ENCODE results near the gene NRL.

The NRL gene

GRCh38 chr14:24060443-24060842 lies 54.3 kb downstream of the NRL start:
- TF ChIP-seq CTCF (IDR thresholded peaks at IDR 0.05; ENCODE audit: insufficient read depth, low read depth, low read length, missing control alignments): no peak

GRCh38 chr14:24059841-24060388 lies 54.8 kb downstream of the NRL start:
- DNase-seq (ENCODE audit: low read depth): no peak
- no peak overlapping the region for H3K4me3 ChIP-seq (ENCODE audit: low read length)
- no peak for TF ChIP-seq CTCF (IDR thresholded peaks at IDR 0.05; ENCODE audit: insufficient read depth, low read depth, low read length, missing control alignments)

More at GRCh38 chr14:24060443-24060842, 54.3 kb downstream of the NRL start:
- no peak for DNase-seq (ENCODE audit: low read depth)
- H3K4me3 ChIP-seq (ENCODE audit: low read length): no peak overlapping the region

- no peak for DNase-seq (ENCODE audit: low read depth)
- H3K4me3 ChIP-seq (ENCODE audit: low read length): no peak overlapping the region
- no peak for TF ChIP-seq CTCF (IDR thresholded peaks at IDR 0.05; ENCODE audit: insufficient read depth, low read depth, low read length, missing control alignments)
Observed at GRCh38 chr14:24058951-24059475, 55.7 kb downstream of the NRL start.

- TF ChIP-seq CTCF (IDR thresholded peaks at IDR 0.05; ENCODE audit: insufficient read depth, low read depth, low read length, missing control alignments): peak; percentile 82
- H3K4me3 ChIP-seq (ENCODE audit: low read length): no peak overlapping the region
- DNase-seq (ENCODE audit: low read depth): peak; percentile 71
Observed at GRCh38 chr14:24058260-24058950, 56.3 kb downstream of the NRL start.

GRCh38 chr14:24057867-24058259 lies 56.9 kb downstream of the NRL start:
- H3K4me3 ChIP-seq (ENCODE audit: low read length): no peak overlapping the region
- no peak for DNase-seq (ENCODE audit: low read depth)
- TF ChIP-seq CTCF (IDR thresholded peaks at IDR 0.05; ENCODE audit: insufficient read depth, low read depth, low read length, missing control alignments): no peak

- DNase-seq (ENCODE audit: low read depth): no peak
- H3K4me3 ChIP-seq (ENCODE audit: low read length): no peak overlapping the region
- TF ChIP-seq CTCF (IDR thresholded peaks at IDR 0.05; ENCODE audit: insufficient read depth, low read depth, low read length, missing control alignments): no peak
Observed at GRCh38 chr14:24057271-24057670, 57.5 kb downstream of the NRL start.
